HUES48 (cell line): ENCODE measurements around the gene FBXO9.

ENCODE experiments used
- H3K27ac ChIP-seq: one replicate; pipeline ENCODE4 v1.7.0; 2013; ENCODE audit warnings: low read depth, low read length, inconsistent platforms
- H3K27me3 ChIP-seq: 2 replicates; pipeline ENCODE4 v1.6.1; 2013; ENCODE audit warnings: mild to moderate bottlenecking, low read length; ENCODE audit not compliant: control insufficient read depth, insufficient read depth
- H3K36me3 ChIP-seq: 2 replicates; pipeline ENCODE4 v1.6.1; 2013; ENCODE audit warnings: low read length; ENCODE audit not compliant: control insufficient read depth, insufficient read depth
- H3K4me1 ChIP-seq: 2 replicates; pipeline ENCODE4 v1.6.1; 2013; ENCODE audit warnings: mild to moderate bottlenecking, low read length; ENCODE audit not compliant: control insufficient read depth, insufficient read depth
- H3K4me3 ChIP-seq: 2 replicates; pipeline ENCODE4 v1.5.1; 2013; ENCODE audit warnings: mild to moderate bottlenecking, low read depth, low read length
- H3K9ac ChIP-seq: 2 replicates; pipeline ENCODE4 v1.6.1; 2013; ENCODE audit warnings: mild to moderate bottlenecking, low read depth, low read length, moderate library complexity
- H3K9me3 ChIP-seq: 2 replicates; pipeline ENCODE4 v1.6.1; 2013; ENCODE audit warnings: low read length; ENCODE audit not compliant: control insufficient read depth, insufficient read depth

Gene FBXO9

DNA sequence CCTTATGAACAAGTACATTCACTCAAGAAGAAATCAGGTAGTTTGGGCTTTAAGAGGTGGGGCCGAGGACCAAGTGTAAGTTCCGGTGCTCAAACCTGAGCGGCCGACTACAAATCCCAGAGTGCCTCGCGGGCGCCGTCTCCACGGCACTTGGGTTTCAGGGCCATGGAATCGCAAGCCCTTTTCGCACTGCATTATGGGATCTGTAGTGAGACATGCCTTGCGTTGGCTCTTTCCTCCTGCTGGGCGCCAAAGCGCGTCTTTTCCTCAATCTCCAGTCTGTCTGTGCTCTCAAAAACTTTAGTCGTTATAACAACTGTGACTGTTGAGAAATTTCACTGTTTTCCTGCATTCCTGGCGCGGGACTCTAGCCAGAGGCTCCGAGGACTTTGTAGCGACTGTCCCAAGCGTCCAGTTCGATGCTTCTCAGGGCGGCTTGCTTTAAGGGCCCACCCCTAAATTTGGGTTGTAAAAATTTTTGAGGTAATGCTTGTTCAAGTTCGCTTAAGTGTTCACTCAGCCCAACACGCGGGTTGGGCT, 408 bp upstream of the FBXO9 start:
- no peaks in the 10 kb centered on the region for H3K36me3 ChIP-seq
- H3K9ac ChIP-seq: peak overlapping the region; percentile 72
- no peaks in the 10 kb centered on the region for H3K27me3 ChIP-seq
- peaks cover 13% of the 10 kb centered on the region; the same call in 1 of the 2 replicates for H3K4me1 ChIP-seq
- H3K27ac ChIP-seq: peak overlapping the region; percentile 46
- no peaks in the 10 kb centered on the region for H3K9me3 ChIP-seq
- H3K4me3 ChIP-seq: peak overlapping the region; percentile 98

DNA sequence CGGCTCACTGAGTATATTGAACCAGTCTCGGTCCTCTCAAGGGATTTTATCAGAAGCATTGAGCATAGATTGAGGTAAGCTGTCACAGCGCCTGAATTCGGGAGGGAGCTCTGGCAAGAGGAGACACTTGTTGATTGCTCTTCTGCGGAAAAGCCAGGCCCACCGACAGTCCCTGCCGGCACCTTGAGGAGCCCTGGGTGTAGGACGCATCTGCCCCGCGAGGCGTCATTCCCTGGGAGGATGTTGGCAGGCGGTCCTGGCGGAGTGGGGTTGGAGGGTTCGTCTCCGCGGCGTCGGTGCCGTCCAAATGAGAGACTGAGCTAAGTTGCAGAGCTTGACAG, 843 bp downstream of the FBXO9 start:
- H3K4me1 ChIP-seq: peaks cover 3% of the 10 kb centered on the region; the same call in 1 of the 2 replicates
- H3K9ac ChIP-seq: no peak overlapping the region
- peak overlapping the region; percentile 98 for H3K4me3 ChIP-seq
- H3K27me3 ChIP-seq: no peaks in the 10 kb centered on the region
- H3K27ac ChIP-seq: no peak overlapping the region
- peaks cover 3% of the 10 kb centered on the region; the same call in 1 of the 2 replicates for H3K36me3 ChIP-seq
- no peaks in the 10 kb centered on the region for H3K9me3 ChIP-seq

DNA sequence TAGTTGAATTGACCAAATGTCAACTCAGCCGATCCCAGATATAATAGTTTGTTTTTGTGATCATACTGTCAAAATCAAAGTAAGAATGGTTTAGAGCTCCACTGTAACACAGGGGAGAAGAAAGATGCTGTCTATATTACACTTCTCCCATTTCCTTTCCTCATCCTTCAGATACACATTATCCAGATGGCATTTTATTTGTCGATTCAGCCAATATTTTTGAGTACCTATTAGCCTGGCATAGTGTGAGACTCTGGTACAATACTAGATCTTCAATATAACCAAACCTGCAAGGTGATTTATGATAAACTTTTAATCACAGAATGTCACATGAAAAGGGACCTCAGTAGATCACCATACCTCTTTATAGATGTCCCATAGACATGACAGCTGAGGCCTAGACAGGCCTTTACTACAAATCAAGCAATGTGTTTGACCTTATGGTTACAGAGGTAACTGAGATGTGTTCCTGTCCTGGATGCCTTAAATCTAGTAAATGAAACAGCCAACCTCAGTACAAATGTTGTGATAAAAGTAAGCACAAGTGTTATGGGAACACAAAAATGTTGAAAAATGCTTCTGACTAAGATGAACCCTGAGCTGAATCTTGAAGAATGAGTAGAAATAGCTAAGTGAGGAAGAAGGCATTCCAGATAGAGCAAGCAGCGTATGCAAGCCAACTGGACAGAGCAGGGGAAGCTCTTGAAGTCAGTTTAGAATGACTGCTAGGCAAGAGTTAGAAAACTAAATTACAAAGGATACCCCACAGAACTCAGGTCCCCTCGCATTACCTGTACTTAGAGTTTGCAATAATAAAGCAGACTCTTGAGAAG, 1.9 kb downstream of the FBXO9 start:
- peaks cover 2% of the 10 kb centered on the region; the same call in 1 of the 2 replicates for H3K4me1 ChIP-seq
- H3K36me3 ChIP-seq: peaks cover 14% of the 10 kb centered on the region
- H3K27me3 ChIP-seq: no peaks in the 10 kb centered on the region
- no peaks in the 10 kb centered on the region for H3K9me3 ChIP-seq
- no peak overlapping the region for H3K9ac ChIP-seq
- H3K27ac ChIP-seq: no peak overlapping the region
- H3K4me3 ChIP-seq: 0 out of 2 replicates have a peak overlapping the region, but pooled peaks have one; percentile 98

DNA sequence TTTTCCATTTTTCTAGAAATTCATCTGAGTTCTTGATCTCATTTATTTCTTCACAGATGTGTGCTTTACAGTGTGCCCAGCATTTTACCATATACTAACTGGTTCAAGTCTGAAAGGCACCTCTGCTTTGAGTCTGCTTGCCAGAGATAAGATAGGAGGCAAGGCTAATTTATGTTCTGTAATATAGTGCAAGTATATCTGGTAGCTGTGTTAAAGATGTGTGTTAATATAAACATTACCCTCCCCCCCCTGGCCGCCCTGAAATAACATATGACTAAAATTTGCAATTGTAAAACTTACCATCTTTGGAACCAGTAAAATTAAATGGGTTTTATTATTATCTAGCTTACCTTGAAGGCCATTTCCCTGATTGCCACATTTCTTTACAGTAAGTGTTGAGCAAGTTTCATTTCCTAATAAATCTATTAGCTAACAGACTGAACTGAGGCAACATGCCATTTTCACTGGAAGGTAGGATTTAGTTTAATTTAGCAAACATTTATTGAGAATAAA, 2.7 kb downstream of the FBXO9 start:
- Histone ChIP-seq H3K9ac (no peak overlapping the region), H3K27ac (no peak overlapping the region), H3K27me3 (no peaks in the 10 kb centered on the region)

DNA sequence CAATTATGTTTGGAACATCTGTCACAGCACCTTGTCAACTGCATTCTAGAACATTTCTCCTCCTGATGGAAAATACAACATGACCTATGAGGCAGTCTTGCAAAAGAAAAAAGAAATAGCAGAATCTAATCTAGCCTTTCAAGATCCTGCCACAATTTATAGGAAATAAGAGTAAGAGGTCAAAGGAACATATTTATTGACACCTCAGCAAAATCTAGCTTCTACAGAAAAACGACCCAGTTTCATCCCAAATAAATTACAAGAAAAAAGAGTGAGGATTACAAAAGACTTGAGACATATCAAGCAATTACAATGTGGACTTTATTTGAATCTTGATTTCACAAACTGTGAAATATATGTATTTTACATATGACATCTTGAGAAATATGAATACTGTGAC, 4.2 kb downstream of the FBXO9 start:
- no peak overlapping the region for H3K9ac ChIP-seq
- no peaks in the 10 kb centered on the region for H3K27me3 ChIP-seq
- H3K36me3 ChIP-seq: peaks cover 33% of the 10 kb centered on the region
- H3K4me1 ChIP-seq: no peaks in the 10 kb centered on the region
- no peak overlapping the region for H3K27ac ChIP-seq
- H3K9me3 ChIP-seq: no peaks in the 10 kb centered on the region
- H3K4me3 ChIP-seq: no peak overlapping the region

More for the DNA sequence above, 2.7 kb downstream of the FBXO9 start:
- Histone ChIP-seq H3K4me1 (no peaks in the 10 kb centered on the region), H3K36me3 (peaks cover 17% of the 10 kb centered on the region), H3K4me3 (no peak overlapping the region), H3K9me3 (no peaks in the 10 kb centered on the region)

DNA sequence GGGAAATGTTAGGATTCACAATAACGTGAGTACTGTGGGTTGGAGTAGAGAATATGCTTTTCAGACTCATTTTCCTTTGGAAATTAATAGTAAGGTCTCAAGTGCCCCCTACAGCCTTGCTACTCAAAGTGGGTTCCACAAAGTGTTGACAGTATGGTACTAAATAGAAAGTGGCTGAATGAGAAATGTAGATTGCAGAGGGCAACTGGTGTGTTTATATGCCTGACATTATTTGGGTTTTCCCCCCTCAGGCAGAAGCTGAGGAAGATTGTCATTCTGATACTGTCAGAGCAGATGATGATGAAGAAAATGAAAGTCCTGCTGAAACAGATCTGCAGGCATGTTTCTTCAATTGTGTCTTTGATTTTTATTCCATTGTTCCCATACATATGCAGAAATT, 5.6 kb downstream of the FBXO9 start:
- no peaks in the 10 kb centered on the region for H3K4me1 ChIP-seq
- no peaks in the 10 kb centered on the region for H3K9me3 ChIP-seq
- peaks cover 42% of the 10 kb centered on the region for H3K36me3 ChIP-seq
- no peaks in the 10 kb centered on the region for H3K27me3 ChIP-seq
- H3K27ac ChIP-seq: no peak overlapping the region
- no peak overlapping the region for H3K9ac ChIP-seq
- H3K4me3 ChIP-seq: no peak overlapping the region

DNA sequence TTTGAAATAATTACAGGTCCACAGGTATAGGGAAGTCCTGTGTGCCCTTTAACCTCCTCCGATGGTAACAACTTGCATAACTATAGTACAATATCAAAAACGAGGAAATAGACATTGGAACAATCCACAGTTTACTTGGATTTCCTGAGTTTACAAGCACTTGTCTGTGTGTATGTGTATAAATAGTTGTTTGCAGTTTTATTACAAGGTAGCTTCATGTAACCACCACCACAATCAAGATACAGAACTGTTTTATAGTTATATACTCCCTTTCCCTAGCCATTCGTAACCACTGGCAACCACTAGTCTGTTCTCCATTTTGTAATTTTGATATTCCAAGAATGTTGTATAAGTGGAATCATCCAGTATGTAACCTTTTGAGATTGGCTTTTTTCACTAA, 9.1 kb downstream of the FBXO9 start:
- Histone ChIP-seq H3K27ac (no peak overlapping the region), H3K36me3 (peaks cover 76% of the 10 kb centered on the region), H3K4me1 (no peaks in the 10 kb centered on the region), H3K9me3 (no peaks in the 10 kb centered on the region), H3K9ac (no peak overlapping the region), H3K4me3 (no peak overlapping the region), H3K27me3 (no peaks in the 10 kb centered on the region)

DNA sequence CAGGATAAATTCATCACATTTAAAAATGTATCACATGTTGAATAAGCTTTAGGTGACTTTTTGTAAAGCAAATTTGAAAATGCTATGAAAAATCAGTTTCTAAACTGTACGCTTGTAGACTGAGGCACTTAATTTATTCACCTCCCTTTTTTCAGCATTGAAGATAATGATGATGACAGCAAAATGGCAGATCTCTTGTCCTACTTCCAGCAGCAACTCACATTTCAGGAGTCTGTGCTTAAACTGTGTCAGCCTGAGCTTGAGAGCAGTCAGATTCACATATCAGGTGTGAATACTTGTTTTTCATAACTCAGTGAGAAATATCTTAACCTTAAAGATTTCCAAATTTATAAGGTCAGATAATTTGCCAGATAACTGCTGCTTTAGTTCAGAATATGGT, 15.6 kb downstream of the FBXO9 start:
- H3K9me3 ChIP-seq: no peaks in the 10 kb centered on the region
- no peak overlapping the region for H3K27ac ChIP-seq
- peaks cover 98% of the 10 kb centered on the region for H3K36me3 ChIP-seq
- H3K4me3 ChIP-seq: no peak overlapping the region
- no peaks in the 10 kb centered on the region for H3K4me1 ChIP-seq
- H3K9ac ChIP-seq: no peak overlapping the region
- no peaks in the 10 kb centered on the region for H3K27me3 ChIP-seq

DNA sequence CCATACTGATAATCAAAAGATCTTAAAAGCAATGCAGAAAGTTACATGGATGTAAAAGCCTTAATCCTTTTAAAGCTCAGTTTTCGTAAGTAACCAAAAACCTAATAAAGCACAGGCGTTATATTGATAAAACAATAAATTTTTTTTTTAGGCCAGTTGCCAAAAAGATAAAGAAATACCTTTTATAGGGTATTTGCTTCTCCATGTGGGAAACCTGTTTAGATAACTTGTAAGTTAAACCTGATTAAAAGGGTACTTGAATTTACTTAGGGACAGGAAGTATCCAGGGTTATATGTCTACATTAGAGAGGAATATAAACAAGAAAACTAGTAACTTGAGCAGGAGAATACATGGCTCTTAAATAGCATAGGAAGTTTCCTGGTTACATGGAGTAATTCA, 21.1 kb downstream of the FBXO9 start:
- Histone ChIP-seq H3K36me3 (peaks cover 93% of the 10 kb centered on the region), H3K4me1 (no peaks in the 10 kb centered on the region), H3K9ac (no peak overlapping the region), H3K4me3 (no peak overlapping the region), H3K27me3 (no peaks in the 10 kb centered on the region), H3K27ac (no peak overlapping the region), H3K9me3 (no peaks in the 10 kb centered on the region)

DNA sequence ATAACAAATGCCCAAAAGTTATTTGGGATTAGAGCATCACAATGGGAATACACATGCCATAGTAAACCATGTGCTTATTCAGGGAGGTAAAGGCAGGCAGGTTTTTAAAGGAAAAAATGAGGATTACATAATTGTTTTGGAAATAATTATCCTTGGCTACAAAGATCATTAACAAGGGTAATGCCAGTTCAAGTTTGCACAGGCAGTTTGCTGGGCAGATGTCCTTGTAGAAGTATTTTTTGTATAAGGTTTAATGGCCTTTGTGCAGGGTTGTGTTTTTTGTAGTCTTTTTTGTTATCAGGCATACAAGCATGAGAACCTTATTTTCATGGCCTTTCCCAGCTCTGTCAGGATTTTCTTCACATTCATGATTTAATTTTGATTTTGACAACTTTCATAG, 24.7 kb downstream of the FBXO9 start:
- no peaks in the 10 kb centered on the region for H3K9me3 ChIP-seq
- no peak overlapping the region for H3K27ac ChIP-seq
- no peak overlapping the region for H3K9ac ChIP-seq
- H3K36me3 ChIP-seq: peaks cover 91% of the 10 kb centered on the region
- no peak overlapping the region for H3K4me3 ChIP-seq
- no peaks in the 10 kb centered on the region for H3K27me3 ChIP-seq
- no peaks in the 10 kb centered on the region for H3K4me1 ChIP-seq

DNA sequence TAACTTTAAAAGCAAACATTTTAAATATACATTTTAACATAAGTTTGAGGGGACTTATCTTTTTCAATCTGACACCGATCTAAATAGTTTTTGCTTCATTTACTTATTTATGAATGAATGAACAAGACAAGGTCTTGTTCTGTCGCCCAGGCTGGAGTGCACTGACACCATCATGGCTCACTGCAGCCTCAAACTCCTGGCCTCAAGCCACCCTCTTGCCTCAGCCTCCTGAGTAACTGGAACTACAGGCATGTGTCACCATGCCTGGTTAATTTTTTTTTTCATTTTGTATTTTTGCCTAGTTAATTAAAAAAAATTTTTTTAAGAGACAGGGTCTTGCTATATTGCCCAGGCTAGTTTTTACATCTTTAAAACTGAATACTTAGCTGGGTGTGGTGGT, 25.4 kb downstream of the FBXO9 start:
- no peak overlapping the region for H3K4me3 ChIP-seq
- H3K4me1 ChIP-seq: no peaks in the 10 kb centered on the region
- peaks cover 91% of the 10 kb centered on the region for H3K36me3 ChIP-seq
- no peak overlapping the region for H3K27ac ChIP-seq
- no peaks in the 10 kb centered on the region for H3K9me3 ChIP-seq
- no peaks in the 10 kb centered on the region for H3K27me3 ChIP-seq
- no peak overlapping the region for H3K9ac ChIP-seq
